Measurements from ENCODE around the gene SLF2.

DNA sequence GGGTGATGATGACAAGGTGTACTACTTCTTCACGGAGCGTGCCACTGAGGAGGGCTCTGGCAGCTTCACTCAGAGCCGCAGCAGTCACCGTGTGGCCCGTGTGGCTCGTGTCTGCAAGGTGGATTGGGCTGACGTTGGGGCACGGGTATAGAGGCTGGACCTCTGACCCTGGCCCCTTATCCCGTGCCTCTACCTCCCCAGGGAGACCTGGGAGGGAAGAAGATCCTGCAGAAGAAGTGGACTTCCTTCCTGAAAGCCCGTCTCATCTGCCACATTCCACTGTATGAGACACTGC lies 66.1 kb downstream of the SLF2 start:
- no peak for TF ChIP-seq EZH2 (IDR thresholded peaks at IDR 0.05; ENCODE audit: borderline replicate concordance, low read length)
- TF ChIP-seq, protein P1, sequence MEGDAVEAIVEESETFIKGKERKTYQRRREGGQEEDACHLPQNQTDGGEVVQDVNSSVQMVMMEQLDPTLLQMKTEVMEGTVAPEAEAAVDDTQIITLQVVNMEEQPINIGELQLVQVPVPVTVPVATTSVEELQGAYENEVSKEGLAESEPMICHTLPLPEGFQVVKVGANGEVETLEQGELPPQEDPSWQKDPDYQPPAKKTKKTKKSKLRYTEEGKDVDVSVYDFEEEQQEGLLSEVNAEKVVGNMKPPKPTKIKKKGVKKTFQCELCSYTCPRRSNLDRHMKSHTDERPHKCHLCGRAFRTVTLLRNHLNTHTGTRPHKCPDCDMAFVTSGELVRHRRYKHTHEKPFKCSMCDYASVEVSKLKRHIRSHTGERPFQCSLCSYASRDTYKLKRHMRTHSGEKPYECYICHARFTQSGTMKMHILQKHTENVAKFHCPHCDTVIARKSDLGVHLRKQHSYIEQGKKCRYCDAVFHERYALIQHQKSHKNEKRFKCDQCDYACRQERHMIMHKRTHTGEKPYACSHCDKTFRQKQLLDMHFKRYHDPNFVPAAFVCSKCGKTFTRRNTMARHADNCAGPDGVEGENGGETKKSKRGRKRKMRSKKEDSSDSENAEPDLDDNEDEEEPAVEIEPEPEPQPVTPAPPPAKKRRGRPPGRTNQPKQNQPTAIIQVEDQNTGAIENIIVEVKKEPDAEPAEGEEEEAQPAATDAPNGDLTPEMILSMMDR (IDR thresholded peaks at IDR 0.05; ENCODE audit: low read length) = no peak
